IPS-18a (cell line): ENCODE results near the gene CTAGE4.
"Not testable (repeated sequence)": the region's sequence is repeated elsewhere in the genome, so short reads cannot be mapped to it uniquely, and the experiment has no call there.

Experiments used
- H3K27ac ChIP-seq: one replicate; pipeline ENCODE4 v1.5.1; 2013; ENCODE audit warnings: low read length
- H3K27me3 ChIP-seq: one replicate; pipeline ENCODE4 v1.6.1; 2013; ENCODE audit warnings: mild to moderate bottlenecking, low read length; ENCODE audit not compliant: control insufficient read depth, insufficient read depth
- H3K36me3 ChIP-seq: one replicate; pipeline ENCODE4 v1.6.1; 2013; ENCODE audit warnings: low read depth, low read length; ENCODE audit not compliant: control insufficient read depth
- H3K4me1 ChIP-seq: one replicate; pipeline ENCODE4 v1.6.1; 2013; ENCODE audit warnings: low read depth, low read length; ENCODE audit not compliant: control insufficient read depth
- H3K4me3 ChIP-seq: one replicate; pipeline ENCODE4 v1.5.1; 2013; ENCODE audit warnings: low read length
- H3K9ac ChIP-seq: one replicate; pipeline ENCODE4 v1.6.1; 2013; ENCODE audit warnings: mild to moderate bottlenecking, low read length, moderate library complexity
- H3K9me3 ChIP-seq: one replicate; pipeline ENCODE4 v1.6.1; 2013; ENCODE audit warnings: low read depth, low read length; ENCODE audit not compliant: control insufficient read depth

The CTAGE4 gene, protein sequence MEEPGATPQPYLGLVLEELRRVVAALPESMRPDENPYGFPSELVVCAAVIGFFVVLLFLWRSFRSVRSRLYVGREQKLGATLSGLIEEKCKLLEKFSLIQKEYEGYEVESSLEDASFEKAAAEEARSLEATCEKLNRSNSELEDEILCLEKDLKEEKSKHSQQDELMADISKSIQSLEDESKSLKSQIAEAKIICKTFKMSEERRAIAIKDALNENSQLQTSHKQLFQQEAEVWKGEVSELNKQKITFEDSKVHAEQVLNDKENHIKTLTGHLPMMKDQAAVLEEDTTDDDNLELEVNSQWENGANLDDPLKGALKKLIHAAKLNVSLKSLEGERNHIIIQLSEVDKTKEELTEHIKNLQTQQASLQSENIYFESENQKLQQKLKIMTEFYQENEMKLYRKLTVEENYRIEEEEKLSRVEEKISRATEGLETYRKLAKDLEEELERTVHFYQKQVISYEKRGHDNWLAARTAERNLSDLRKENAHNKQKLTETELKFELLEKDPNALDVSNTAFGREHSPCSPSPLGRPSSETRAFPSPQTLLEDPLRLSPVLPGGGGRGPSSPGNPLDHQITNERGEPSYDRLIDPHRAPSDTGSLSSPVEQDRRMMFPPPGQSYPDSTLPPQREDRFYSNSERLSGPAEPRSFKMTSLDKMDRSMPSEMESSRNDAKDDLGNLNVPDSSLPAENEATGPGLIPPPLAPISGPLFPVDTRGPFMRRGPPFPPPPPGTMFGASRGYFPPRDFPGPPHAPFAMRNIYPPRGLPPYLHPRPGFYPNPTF

DNA sequence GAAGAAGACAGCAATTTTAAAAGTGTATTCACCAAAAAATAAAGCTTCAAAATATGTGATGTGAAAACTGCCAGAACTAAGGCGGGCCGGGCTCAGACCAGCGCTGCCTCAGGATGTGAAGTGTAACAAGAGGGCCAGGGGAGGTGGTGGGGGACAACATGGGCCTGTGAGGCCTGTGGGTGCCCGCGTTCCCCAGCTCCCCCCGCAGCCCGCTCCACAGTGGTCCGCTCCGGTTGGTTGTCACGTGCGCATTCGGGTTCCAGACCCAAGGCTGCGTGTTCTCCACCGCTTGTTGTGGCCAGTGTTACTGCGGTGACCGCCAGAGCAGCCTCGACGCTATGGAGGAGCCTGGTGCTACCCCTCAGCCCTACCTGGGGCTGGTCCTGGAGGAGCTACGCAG is at the start of gene CTAGE4:
TSS of gene CTAGE4 (plus strand) at position 301 of the 400 bp plus-strand sequence. CDS start at position 339, 38 bp downstream.
- not testable (repeated sequence) for H3K27ac ChIP-seq, H3K4me1 ChIP-seq, H3K9ac ChIP-seq, H3K9me3 ChIP-seq, H3K36me3 ChIP-seq, H3K4me3 ChIP-seq, H3K27me3 ChIP-seq

DNA sequence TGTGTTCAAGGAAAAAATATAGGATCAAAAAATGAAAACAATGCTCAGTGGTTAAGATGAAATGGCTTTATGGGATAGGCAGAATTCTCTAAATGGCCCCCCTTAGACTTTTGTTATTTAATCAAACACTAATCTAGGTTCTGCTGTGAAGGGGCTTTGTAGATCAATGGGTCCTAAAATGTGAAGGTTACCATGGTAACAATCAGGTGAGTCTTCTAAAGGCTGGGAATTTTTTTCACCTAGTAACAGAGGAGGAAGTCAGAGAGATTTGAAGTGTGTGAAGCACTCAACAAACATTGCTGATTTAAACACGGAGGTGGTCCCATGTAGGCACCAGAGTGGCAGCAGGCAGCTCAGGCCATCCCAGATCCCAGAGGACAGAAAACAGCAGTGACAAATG is 49.1 kb upstream of the CTAGE4 start:
- Histone ChIP-seq H3K36me3 (no peaks in the 10 kb centered on the region), H3K27ac (no peak overlapping the region), H3K9me3 (no peaks in the 10 kb centered on the region), H3K4me1 (no peaks in the 10 kb centered on the region), H3K4me3 (no peak overlapping the region), H3K27me3 (no peaks in the 10 kb centered on the region), H3K9ac (no peak overlapping the region)

DNA sequence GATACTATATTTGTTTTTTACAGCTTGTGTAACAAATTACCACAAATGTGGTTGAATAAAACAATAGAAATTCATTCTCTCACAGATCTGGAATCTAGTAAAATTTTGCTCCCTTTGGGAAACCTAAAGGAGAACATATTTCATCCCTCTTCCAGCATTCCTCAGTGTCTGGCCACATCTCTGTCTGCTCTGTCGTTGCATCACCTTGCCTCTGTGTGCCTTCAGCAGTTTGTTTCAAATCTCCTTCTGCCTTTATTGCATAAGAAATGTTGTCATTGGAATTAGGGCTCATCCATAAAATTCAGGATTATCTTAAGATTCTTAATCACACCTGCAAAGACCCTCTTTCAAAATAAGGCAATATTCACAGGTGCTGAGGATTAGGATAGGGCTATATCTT is 45.8 kb upstream of the CTAGE4 start:
- no peak overlapping the region for H3K9ac ChIP-seq
- no peaks in the 10 kb centered on the region for H3K36me3 ChIP-seq
- H3K9me3 ChIP-seq: no peaks in the 10 kb centered on the region
- H3K4me1 ChIP-seq: no peaks in the 10 kb centered on the region
- H3K27ac ChIP-seq: no peak overlapping the region
- no peaks in the 10 kb centered on the region for H3K27me3 ChIP-seq
- H3K4me3 ChIP-seq: no peak overlapping the region

DNA sequence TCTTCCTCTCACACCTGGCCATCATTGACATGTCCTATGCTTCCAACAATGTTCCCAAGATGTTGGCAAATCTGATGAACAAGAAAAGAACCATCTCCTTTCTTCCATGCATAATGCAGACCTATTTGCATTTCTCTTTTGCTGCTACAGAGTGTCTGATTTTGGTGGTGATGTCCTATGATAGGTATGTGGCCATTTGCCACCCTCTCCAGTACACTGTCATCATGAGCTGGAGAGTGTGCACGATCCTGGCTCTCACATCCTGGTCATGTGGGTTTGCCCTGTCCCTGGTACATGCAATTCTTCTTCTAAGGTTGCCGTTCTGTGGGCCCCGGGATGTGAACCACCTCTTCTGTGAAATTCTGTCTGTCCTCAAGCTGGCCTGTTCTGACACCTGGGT is 41.1 kb upstream of the CTAGE4 start:
- Histone ChIP-seq H3K27me3 (no peaks in the 10 kb centered on the region), H3K9ac (no peak overlapping the region), H3K36me3 (no peaks in the 10 kb centered on the region), H3K4me1 (no peaks in the 10 kb centered on the region), H3K9me3 (no peaks in the 10 kb centered on the region), H3K4me3 (no peak overlapping the region), H3K27ac (no peak overlapping the region)

DNA sequence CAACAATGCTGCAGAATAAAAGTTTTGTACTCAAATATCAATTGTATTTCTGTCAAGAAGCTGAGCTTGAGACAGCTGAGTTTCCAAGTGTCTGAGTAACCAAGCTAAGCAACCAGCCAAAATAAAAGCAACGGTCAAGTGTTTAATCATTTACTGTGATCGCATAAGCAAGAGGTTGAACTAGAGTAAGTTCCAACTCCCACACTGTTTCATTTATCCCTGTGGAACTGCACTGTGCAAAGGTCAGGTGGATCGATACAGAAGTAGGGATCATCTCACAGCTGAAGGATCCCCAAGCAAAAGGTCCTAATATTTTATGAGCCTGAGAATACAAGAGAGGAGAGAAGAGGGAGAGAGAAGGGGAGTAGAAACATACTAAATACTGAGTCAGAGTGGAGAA is 38.8 kb upstream of the CTAGE4 start:
- Histone ChIP-seq H3K36me3 (no peaks in the 10 kb centered on the region), H3K9ac (no peak overlapping the region), H3K9me3 (peaks cover 14% of the 10 kb centered on the region), H3K4me3 (no peak overlapping the region), H3K27me3 (no peaks in the 10 kb centered on the region), H3K4me1 (no peaks in the 10 kb centered on the region), H3K27ac (no peak overlapping the region)

DNA sequence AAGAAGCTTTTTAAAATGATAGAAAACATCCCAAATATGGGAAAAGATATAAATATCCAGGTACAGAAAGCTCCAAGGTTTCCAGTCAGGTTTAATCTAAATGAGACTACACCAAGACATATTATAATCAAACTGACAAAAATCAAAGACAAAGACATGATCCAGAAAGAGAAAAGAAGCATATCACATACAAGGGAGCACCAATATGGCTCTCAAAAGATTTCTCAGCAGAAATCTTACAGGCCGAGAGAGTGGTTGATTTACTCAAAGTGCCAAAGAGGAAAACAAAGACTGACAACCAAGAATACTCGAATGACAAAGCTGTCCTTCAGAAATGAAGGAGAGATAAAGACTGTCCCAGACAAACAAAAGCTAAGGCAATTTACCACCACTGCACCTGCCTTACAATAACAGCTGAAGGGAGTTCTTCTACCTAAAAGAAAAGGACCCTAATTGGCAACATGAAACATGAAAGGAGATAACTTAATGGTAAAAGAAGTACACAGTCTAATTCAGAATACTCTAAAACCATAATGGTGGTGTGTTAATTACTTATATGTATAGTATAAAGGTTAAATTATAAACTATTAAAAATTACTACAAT is 34.9 kb upstream of the CTAGE4 start:
- H3K9me3 ChIP-seq: peaks cover 14% of the 10 kb centered on the region
- H3K9ac ChIP-seq: no peak overlapping the region
- no peak overlapping the region for H3K4me3 ChIP-seq
- H3K4me1 ChIP-seq: no peaks in the 10 kb centered on the region
- H3K27ac ChIP-seq: no peak overlapping the region
- no peaks in the 10 kb centered on the region for H3K27me3 ChIP-seq
- no peaks in the 10 kb centered on the region for H3K36me3 ChIP-seq

DNA sequence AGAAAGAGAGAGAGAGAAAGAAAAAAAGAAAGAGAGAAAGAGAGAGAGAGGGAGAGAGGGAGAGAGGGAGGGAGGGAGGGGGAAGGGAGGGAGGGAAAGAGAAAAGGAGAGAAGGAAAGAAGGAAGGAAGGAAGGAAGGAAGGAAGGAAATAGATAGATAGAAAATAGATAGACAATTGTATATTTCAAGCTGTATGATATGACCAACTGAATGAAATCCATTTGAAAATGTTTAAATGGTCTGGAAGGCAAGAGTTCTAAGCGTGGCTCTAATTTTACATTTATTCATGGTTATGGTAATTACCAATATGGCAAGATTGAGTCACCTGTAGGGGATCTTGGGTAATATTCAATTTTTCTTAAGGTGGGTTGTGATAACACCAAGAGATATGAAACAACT is 24.4 kb upstream of the CTAGE4 start:
- Histone ChIP-seq H3K9me3 (no peaks in the 10 kb centered on the region), H3K9ac (no peak overlapping the region), H3K36me3 (no peaks in the 10 kb centered on the region), H3K4me3 (no peak overlapping the region), H3K4me1 (no peaks in the 10 kb centered on the region), H3K27ac (no peak overlapping the region), H3K27me3 (no peaks in the 10 kb centered on the region)

DNA sequence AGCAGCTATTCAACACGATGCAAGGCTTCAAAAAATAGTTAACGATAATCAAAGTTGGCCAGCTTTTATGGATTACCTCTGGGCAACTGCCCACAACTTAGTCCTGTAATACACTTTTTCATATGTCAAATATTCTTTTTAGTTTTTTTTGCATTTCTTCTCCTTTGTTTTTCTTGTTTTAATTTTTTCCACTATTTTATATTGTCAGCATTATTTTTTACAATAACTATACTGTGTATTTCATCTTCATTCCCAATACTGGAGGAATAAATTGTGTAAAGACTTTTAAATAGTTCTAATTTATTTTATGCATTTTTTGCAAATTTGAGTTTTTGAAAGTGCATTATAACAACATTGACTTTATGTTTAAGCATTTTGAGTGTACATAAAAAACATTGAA is 18.5 kb upstream of the CTAGE4 start:
- Histone ChIP-seq H3K4me1 (no peaks in the 10 kb centered on the region), H3K9ac (no peak overlapping the region), H3K9me3 (no peaks in the 10 kb centered on the region), H3K4me3 (no peak overlapping the region), H3K27me3 (no peaks in the 10 kb centered on the region), H3K36me3 (no peaks in the 10 kb centered on the region), H3K27ac (no peak overlapping the region)

DNA sequence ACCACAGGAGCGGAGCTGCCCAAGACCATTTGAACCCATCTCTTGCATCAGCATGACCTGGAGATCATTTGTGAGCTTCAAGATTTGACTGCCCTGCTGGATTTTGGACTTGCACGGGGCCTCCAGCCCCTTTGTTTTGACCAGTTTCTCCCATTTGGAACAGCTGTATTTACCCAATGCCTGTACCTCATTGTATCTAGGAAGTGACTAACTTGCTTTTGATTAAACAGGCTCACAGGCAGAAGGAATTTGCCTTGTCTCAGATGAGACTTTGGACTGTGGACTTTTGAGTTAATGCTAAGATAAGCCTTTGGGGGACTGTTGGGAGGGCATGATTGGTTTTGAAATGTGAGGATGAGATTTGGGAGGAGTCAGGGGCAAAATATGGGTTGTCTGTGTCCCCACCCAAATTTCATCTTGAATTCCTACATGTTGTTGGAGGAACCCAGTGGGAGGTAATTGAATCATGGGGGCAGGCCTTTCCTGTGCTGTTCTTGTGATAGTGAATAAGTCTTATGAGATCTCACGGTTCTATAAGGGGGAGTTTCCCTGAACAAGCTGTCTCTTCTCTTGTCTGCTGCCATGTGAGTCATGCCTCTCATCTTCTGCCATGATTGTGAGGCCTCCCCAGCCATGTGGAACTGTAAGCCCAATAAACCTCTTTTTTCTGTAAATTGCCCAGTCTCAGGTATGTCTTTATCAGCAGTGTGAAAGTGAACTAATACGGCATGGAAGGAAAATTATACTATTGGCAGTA is 11.5 kb upstream of the CTAGE4 start:
- not testable (repeated sequence) for H3K36me3 ChIP-seq, H3K4me3 ChIP-seq, H3K27ac ChIP-seq, H3K9ac ChIP-seq, H3K9me3 ChIP-seq, H3K4me1 ChIP-seq, H3K27me3 ChIP-seq

DNA sequence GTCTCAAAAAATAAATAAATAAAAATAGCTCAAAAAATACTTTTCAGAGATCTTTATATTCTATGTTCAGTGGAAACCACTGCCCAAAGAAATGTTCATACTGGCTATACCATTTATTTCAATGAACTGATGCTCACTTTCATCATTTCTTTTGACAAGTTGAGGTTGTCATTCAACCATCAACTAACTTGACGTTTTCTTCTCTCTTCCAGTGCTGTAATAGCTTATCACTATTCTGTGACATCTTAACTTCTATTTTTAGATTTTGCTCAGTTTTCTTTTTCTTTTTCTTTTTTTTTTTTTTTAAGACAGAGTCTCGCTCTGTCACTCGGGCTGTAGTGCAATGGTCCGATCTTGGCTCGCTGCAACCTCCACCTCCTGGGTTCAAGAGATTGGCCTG is 8.7 kb upstream of the CTAGE4 start:
- Histone ChIP-seq H3K36me3 (no peaks in the 10 kb centered on the region), H3K4me1 (no peaks in the 10 kb centered on the region), H3K27ac (no peak overlapping the region), H3K9ac (no peak overlapping the region), H3K9me3 (no peaks in the 10 kb centered on the region), H3K4me3 (no peak overlapping the region), H3K27me3 (no peaks in the 10 kb centered on the region)

DNA sequence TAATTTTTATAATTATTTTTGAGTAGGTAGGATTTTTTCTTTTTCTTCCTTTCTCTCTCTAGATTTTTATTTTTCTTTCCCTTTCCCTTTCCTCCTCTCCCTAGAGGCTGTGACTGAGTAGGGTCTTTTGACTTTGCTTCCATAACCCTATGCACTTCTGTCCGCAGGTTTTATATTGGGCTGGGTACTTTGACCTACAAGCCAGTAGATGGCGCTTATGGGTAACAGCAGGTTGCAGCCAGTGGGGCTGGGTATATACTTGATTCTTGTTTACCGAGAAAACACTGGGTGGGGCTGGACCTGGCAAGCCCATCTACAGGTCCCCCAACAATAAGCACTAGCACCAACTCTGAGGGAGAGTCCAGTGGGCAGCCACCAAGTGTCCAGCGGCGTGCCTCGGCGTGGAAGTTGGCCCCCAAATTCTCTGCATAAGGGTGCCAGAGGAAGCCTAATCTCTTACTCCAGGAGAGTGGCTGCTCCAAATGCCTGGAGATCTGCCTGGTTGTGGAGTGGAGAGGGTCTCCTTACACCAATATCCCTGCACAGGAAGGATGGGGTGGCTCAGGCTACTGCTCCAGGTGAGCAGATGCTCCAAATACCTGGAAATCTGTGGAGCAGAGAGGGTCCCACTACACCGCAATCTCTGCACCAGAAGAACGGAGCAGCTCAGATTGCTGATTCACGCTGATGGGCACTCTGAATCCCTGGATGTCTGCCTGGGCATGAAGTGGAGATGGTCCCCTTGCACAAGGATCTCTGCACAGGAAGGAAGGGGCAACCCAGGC is 4.7 kb upstream of the CTAGE4 start:
- H3K9ac ChIP-seq, H3K4me3 ChIP-seq, H3K4me1 ChIP-seq, H3K9me3 ChIP-seq, H3K27ac ChIP-seq, H3K27me3 ChIP-seq, H3K36me3 ChIP-seq: not testable (repeated sequence)
